ENCODE measurements around the gene PTPN13. TPM values are rescaled to one million over a fixed set of nuclear protein-coding genes. Genes with fewer than 3 reads are reported as not detected.

Gene PTPN13
- total RNA-seq, 1 experiment from 2014 or later = 12.1 TPM

GRCh38 chr4:86626066-86626465 is 32.0 kb downstream of the PTPN13 start:
- POLR2A ChIA-PET (ENCODE audit: unreplicated experiment) = no interaction called here
- Histone ChIP-seq H4K20me1 (ENCODE audit: low read length) (no peaks in the 10 kb centered on the region), H2AFZ (ENCODE audit: low read length) (no peak overlapping the region), H3K4me2 (ENCODE audit: low read length) (no peak overlapping the region), H3K4me1 (ENCODE audit: insufficient read depth, low read length) (peaks cover 6% of the 10 kb centered on the region; the same call in 1 of the 2 replicates), H3K27ac (ENCODE audit: low read length) (no peak overlapping the region), H3K36me3 (ENCODE audit: low read depth, low read length) (no peaks in the 10 kb centered on the region), H3K27me3 (ENCODE audit: low read length) (no peaks in the 10 kb centered on the region), H3F3A (ENCODE audit: low read length, unreplicated experiment) (no peaks in the 10 kb centered on the region), H3K4me3 (ENCODE audit: low read length) (no peak overlapping the region), H3K9me2 (replicated peaks; ENCODE audit: low read length) (no peaks in the 10 kb centered on the region), H3K79me2 (ENCODE audit: low read length) (no peaks in the 10 kb centered on the region), H3K9me3 (ENCODE audit: low read length) (no peaks in the 10 kb centered on the region), H3K9ac (ENCODE audit: low read length) (no peak overlapping the region)
- intact Hi-C loops (cut with micrococcal nuclease) = no loop called here
- TF ChIP-seq EZH2phosphoT487 (IDR thresholded peaks at IDR 0.05; ENCODE audit: borderline replicate concordance, low read length) (no peak), EZH2 (IDR thresholded peaks at IDR 0.05; ENCODE audit: low read length, unreplicated experiment) (no peak)
- TF ChIP-seq, protein P1, sequence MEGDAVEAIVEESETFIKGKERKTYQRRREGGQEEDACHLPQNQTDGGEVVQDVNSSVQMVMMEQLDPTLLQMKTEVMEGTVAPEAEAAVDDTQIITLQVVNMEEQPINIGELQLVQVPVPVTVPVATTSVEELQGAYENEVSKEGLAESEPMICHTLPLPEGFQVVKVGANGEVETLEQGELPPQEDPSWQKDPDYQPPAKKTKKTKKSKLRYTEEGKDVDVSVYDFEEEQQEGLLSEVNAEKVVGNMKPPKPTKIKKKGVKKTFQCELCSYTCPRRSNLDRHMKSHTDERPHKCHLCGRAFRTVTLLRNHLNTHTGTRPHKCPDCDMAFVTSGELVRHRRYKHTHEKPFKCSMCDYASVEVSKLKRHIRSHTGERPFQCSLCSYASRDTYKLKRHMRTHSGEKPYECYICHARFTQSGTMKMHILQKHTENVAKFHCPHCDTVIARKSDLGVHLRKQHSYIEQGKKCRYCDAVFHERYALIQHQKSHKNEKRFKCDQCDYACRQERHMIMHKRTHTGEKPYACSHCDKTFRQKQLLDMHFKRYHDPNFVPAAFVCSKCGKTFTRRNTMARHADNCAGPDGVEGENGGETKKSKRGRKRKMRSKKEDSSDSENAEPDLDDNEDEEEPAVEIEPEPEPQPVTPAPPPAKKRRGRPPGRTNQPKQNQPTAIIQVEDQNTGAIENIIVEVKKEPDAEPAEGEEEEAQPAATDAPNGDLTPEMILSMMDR (conservative IDR thresholded peaks at IDR 0.05; ENCODE audit: low read depth, low read length) = no peak
- ATAC-seq = no peak
- no TSS peak for BruUV-seq (replicated peaks)
- CTCF ChIA-PET = no interaction called here
- no peak for DNase-seq

DNA sequence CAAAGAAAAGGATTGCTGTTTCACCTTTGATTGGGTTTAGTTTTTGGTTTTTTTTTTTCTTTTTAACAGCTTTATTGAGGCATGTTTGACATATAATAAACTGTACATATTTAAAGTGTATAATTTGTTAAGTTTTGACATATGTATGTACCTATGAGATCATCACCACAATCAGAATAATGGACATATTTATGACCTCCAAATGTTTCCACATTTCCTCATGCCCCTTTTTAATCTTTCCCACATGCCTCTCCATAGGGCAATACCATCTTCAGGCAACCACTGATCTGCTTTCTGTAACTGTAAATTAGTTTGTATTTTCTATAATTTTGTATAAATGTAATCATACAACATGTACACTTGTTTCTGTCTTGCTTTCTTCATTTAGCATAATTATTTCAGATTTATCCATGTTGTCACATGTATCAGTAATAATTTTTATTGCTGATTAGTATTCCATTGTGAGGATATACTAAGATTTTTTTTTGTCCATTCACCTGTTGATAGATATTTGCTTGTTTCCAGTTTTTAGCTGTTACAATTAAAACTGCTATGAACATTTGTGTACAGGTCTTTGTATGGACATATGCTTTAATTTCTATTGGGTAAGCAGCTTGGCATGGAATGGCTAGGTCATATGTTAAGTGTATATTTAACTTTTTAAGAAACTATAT is 33.5 kb downstream of the PTPN13 start:
- Histone ChIP-seq H3K79me2 (ENCODE audit: low read length) (no peaks in the 10 kb centered on the region), H3K27ac (ENCODE audit: low read length) (no peak overlapping the region), H3K4me2 (ENCODE audit: low read length) (no peak overlapping the region), H2AFZ (ENCODE audit: low read length) (no peak overlapping the region), H3K4me1 (ENCODE audit: insufficient read depth, low read length) (peaks cover 6% of the 10 kb centered on the region; the same call in 1 of the 2 replicates), H3K27me3 (ENCODE audit: low read length) (no peaks in the 10 kb centered on the region), H3F3A (ENCODE audit: low read length, unreplicated experiment) (no peaks in the 10 kb centered on the region), H3K9ac (ENCODE audit: low read length) (no peak overlapping the region), H4K20me1 (ENCODE audit: low read length) (no peaks in the 10 kb centered on the region), H3K36me3 (ENCODE audit: low read depth, low read length) (no peaks in the 10 kb centered on the region), H3K9me3 (ENCODE audit: low read length) (no peaks in the 10 kb centered on the region), H3K9me2 (replicated peaks; ENCODE audit: low read length) (no peaks in the 10 kb centered on the region), H3K4me3 (ENCODE audit: low read length) (no peak overlapping the region)
- DNase-seq (no peak), ATAC-seq (no peak)
- ChIA-PET CTCF (no interaction called here), POLR2A (ENCODE audit: unreplicated experiment) (interaction anchor here (0.6 kb wide), 1 partner anchor 47 kb away, joined by 5 read pairs; no protein-coding TSS in a partner anchor)
- BruUV-seq (replicated peaks) = no TSS peak
- TF ChIP-seq EZH2 (IDR thresholded peaks at IDR 0.05; ENCODE audit: low read length, unreplicated experiment) (no peak), EZH2phosphoT487 (IDR thresholded peaks at IDR 0.05; ENCODE audit: borderline replicate concordance, low read length) (no peak)
- TF ChIP-seq, protein P1 (conservative IDR thresholded peaks at IDR 0.05; ENCODE audit: low read depth, low read length) = no peak
- intact Hi-C loops (cut with micrococcal nuclease) = no loop called here

DNA sequence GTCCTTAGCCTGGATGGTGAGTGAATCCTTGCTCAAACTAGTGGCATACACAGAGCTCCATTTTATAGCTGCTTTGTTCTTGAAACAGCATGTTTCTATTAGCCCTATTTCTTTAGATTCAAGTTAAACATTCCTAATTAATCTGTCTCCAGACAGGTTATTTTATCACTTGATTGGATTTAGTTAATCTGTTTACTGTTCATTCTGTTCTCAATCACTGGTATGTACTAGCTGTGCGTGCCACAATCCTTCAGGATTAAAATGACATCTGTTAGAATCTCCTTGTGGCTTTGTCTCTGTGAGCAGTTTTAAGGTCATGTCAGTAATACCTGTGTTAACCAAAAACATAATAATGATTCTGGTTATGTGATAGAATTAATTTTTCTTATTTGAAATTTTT is 36.5 kb downstream of the PTPN13 start:
- no peak for DNase-seq
- TF ChIP-seq EZH2 (IDR thresholded peaks at IDR 0.05; ENCODE audit: low read length, unreplicated experiment) (no peak), EZH2phosphoT487 (IDR thresholded peaks at IDR 0.05; ENCODE audit: borderline replicate concordance, low read length) (no peak)
- TF ChIP-seq, protein P1 (conservative IDR thresholded peaks at IDR 0.05; ENCODE audit: low read depth, low read length) = no peak
- Histone ChIP-seq H3F3A (ENCODE audit: low read length, unreplicated experiment) (no peaks in the 10 kb centered on the region), H3K9me3 (ENCODE audit: low read length) (no peaks in the 10 kb centered on the region), H3K9ac (ENCODE audit: low read length) (no peak overlapping the region), H3K4me1 (ENCODE audit: insufficient read depth, low read length) (peaks cover 6% of the 10 kb centered on the region; the same call in 1 of the 2 replicates), H3K36me3 (ENCODE audit: low read depth, low read length) (no peaks in the 10 kb centered on the region), H3K9me2 (replicated peaks; ENCODE audit: low read length) (no peaks in the 10 kb centered on the region), H3K4me3 (ENCODE audit: low read length) (no peak overlapping the region), H3K27ac (ENCODE audit: low read length) (no peak overlapping the region), H2AFZ (ENCODE audit: low read length) (no peak overlapping the region), H3K27me3 (ENCODE audit: low read length) (no peaks in the 10 kb centered on the region), H3K4me2 (ENCODE audit: low read length) (no peak overlapping the region), H3K79me2 (ENCODE audit: low read length) (no peaks in the 10 kb centered on the region), H4K20me1 (ENCODE audit: low read length) (no peaks in the 10 kb centered on the region)
- CTCF ChIA-PET = no interaction called here
- BruUV-seq (replicated peaks) = no TSS peak
- ATAC-seq = no peak
- intact Hi-C loops (cut with micrococcal nuclease) = no loop called here
- POLR2A ChIA-PET (ENCODE audit: unreplicated experiment) = no interaction called here
